ENCODE measurements around the gene GAB2. TPM values are rescaled to one million over a fixed set of nuclear protein-coding genes. Genes with fewer than 3 reads are reported as not detected.
"Not testable (repeated sequence)": the region's sequence is repeated elsewhere in the genome, so short reads cannot be mapped to it uniquely, and the experiment has no call there.

The GAB2 gene
- total RNA-seq, 2 experiments from 2014 or later = 1.4 to 1.8 TPM

DNA sequence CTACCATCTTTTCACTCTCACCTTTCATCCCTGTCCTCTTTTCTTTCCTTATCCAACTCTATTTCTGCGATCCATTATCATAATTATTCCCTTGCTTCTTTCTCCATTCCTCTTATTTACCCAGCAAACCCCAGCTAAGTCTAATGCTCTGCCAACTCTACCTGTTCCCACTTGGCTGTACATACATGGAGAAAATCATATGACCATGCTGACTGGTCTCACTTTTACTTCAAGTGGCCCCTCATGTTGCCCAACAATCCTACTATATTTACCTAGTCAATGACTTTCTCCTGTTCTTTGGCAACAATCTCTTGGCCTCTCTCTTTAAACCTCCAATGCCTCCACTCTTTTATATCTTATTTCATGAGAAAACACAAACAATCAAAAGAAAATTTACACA, 134.8 kb downstream of the GAB2 start:
- ChIA-PET CTCF (no interaction called here), POLR2A (no interaction called here)
- ATAC-seq = no peak
- intact Hi-C loops (cut with micrococcal nuclease) = loop anchor here (10.0 kb wide), 1 partner anchor 58 kb away; no protein-coding TSS in a partner anchor
- H3K36me3 Mint-ChIP-seq (ENCODE audit: low read depth) = no peaks in the 10 kb centered on the region
- no peak overlapping the region for H3K27ac Mint-ChIP-seq
- H3K27me3 Mint-ChIP-seq = no peaks in the 10 kb centered on the region
- no peaks in the 10 kb centered on the region for H3K9me3 Mint-ChIP-seq
- H3K4me1 Mint-ChIP-seq (ENCODE audit: low read depth) = no peaks in the 10 kb centered on the region
- TF ChIP-seq, protein P1, sequence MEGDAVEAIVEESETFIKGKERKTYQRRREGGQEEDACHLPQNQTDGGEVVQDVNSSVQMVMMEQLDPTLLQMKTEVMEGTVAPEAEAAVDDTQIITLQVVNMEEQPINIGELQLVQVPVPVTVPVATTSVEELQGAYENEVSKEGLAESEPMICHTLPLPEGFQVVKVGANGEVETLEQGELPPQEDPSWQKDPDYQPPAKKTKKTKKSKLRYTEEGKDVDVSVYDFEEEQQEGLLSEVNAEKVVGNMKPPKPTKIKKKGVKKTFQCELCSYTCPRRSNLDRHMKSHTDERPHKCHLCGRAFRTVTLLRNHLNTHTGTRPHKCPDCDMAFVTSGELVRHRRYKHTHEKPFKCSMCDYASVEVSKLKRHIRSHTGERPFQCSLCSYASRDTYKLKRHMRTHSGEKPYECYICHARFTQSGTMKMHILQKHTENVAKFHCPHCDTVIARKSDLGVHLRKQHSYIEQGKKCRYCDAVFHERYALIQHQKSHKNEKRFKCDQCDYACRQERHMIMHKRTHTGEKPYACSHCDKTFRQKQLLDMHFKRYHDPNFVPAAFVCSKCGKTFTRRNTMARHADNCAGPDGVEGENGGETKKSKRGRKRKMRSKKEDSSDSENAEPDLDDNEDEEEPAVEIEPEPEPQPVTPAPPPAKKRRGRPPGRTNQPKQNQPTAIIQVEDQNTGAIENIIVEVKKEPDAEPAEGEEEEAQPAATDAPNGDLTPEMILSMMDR (IDR thresholded peaks at IDR 0.05) = no peak
- DNase-seq = no peak
- no peak overlapping the region for H3K4me3 Mint-ChIP-seq

- ChIA-PET CTCF (no interaction called here), POLR2A (interaction anchor here (1.1 kb wide), 1 partner anchor 39 kb away, joined by 3 read pairs; no protein-coding TSS in a partner anchor)
- TF ChIP-seq, protein P1 (IDR thresholded peaks at IDR 0.05) = no peak
- Mint-ChIP-seq H3K27ac (no peak overlapping the region), H3K4me1 (ENCODE audit: low read depth) (no peaks in the 10 kb centered on the region), H3K9me3 (no peaks in the 10 kb centered on the region), H3K36me3 (ENCODE audit: low read depth) (no peaks in the 10 kb centered on the region), H3K4me3 (no peak overlapping the region), H3K27me3 (no peaks in the 10 kb centered on the region)
- DNase-seq (no peak), ATAC-seq (no peak)
- intact Hi-C loops (cut with micrococcal nuclease) = loop anchor here (10.0 kb wide), 1 partner anchor 57 kb away; no protein-coding TSS in a partner anchor
These were observed 136.1 kb downstream of the GAB2 start for GRCh38 chr11:78281511-78281910.

GRCh38 chr11:78277314-78277994, 140.2 kb downstream of the GAB2 start:
- Mint-ChIP-seq H3K27me3 (no peaks in the 10 kb centered on the region), H3K4me3 (no peak overlapping the region), H3K9me3 (peaks cover 6% of the 10 kb centered on the region), H3K4me1 (ENCODE audit: low read depth) (no peaks in the 10 kb centered on the region), H3K27ac (no peak overlapping the region), H3K36me3 (ENCODE audit: low read depth) (no peaks in the 10 kb centered on the region)
- DNase-seq (no peak), ATAC-seq (no peak)
- ChIA-PET CTCF (no interaction called here), POLR2A (no interaction called here)
- intact Hi-C loops (cut with micrococcal nuclease) = no loop called here
- TF ChIP-seq, protein P1 (IDR thresholded peaks at IDR 0.05) = no peak

GRCh38 chr11:78276311-78276710, 141.3 kb downstream of the GAB2 start:
- no peaks in the 10 kb centered on the region for H3K27me3 Mint-ChIP-seq
- intact Hi-C loops (cut with micrococcal nuclease) = no loop called here
- DNase-seq (no peak), ATAC-seq (no peak)
- ChIA-PET POLR2A (no interaction called here), CTCF (no interaction called here)
- no peak overlapping the region for H3K4me3 Mint-ChIP-seq
- H3K4me1 Mint-ChIP-seq (ENCODE audit: low read depth) = no peaks in the 10 kb centered on the region
- TF ChIP-seq, protein P1 (IDR thresholded peaks at IDR 0.05) = no peak
- peaks cover 13% of the 10 kb centered on the region for H3K9me3 Mint-ChIP-seq
- no peak overlapping the region for H3K27ac Mint-ChIP-seq
- no peaks in the 10 kb centered on the region for H3K36me3 Mint-ChIP-seq (ENCODE audit: low read depth)

DNA sequence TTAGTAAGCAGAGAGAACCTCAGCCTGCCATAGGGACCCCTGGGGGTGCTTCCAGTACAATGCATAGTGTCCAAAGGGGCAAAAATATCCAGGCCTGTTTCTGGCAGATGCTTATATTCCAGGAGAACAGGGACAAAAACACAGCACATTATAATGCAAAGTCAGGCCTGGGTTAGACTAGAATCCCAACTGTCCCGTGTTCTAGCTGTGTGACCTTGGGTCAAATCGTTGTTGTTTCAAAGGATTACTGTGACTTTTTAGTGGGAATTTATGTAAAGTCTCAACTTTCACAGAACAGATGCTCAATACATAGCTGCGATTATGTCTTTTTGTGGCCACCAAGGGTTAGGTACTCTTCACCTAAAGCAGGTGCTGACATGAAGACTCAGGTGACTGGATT, 142.9 kb downstream of the GAB2 start:
- DNase-seq (no peak), ATAC-seq (no peak)
- Mint-ChIP-seq H3K4me3 (no peak overlapping the region), H3K27me3 (no peaks in the 10 kb centered on the region), H3K4me1 (ENCODE audit: low read depth) (no peaks in the 10 kb centered on the region), H3K36me3 (ENCODE audit: low read depth) (no peaks in the 10 kb centered on the region), H3K9me3 (peaks cover 13% of the 10 kb centered on the region), H3K27ac (no peak overlapping the region)
- TF ChIP-seq, protein P1 (IDR thresholded peaks at IDR 0.05) = no peak
- intact Hi-C loops (cut with micrococcal nuclease) = no loop called here
- ChIA-PET CTCF (no interaction called here), POLR2A (no interaction called here)

DNA sequence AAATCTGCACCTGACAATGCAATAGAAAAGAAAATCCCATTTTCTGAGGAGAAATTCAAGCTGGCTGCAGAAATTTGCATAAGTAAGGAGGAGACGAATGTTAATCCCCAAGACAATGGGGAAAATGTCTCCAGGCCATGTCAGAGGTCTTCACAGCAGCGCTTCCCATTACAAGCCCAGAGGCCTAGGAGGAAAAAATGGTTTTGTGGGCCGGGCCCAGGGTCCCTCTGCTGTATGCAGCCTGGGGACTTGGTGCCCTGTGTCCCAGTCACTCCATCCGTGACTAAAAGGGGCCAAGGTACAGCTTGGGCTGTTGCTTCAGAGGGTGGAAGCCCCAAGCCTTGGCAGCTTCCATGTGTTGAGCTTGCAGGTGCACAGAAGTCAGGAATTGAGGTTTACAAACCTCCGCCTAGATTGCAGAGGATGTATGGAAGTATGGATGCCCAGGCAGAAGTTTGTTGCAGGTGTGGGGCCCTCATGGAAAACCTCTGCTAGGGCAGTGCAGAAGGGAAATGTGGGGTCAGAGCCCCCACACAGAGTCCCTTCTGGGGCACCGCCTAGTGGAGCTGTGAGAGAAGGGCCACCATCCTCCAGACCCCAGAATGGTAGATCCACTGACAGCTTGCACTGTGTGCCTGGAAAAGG, 144.9 kb downstream of the GAB2 start:
- POLR2A ChIA-PET; CTCF ChIA-PET; H3K27ac Mint-ChIP-seq; intact Hi-C loops (cut with micrococcal nuclease); H3K27me3 Mint-ChIP-seq; ATAC-seq; H3K36me3 Mint-ChIP-seq (ENCODE audit: low read depth); H3K4me1 Mint-ChIP-seq (ENCODE audit: low read depth); DNase-seq; H3K4me3 Mint-ChIP-seq: not testable (repeated sequence)
- H3K9me3 Mint-ChIP-seq = peaks cover 13% of the 10 kb centered on the region

- POLR2A ChIA-PET = not testable (repeated sequence)
These were observed 145.8 kb downstream of the GAB2 start for GRCh38 chr11:78271801-78272200.

More at GRCh38 chr11:78271801-78272200, 145.8 kb downstream of the GAB2 start:
- H3K27me3 Mint-ChIP-seq; H3K4me3 Mint-ChIP-seq; CTCF ChIA-PET; H3K27ac Mint-ChIP-seq; ATAC-seq; DNase-seq; intact Hi-C loops (cut with micrococcal nuclease); H3K36me3 Mint-ChIP-seq (ENCODE audit: low read depth); H3K4me1 Mint-ChIP-seq (ENCODE audit: low read depth): not testable (repeated sequence)
- H3K9me3 Mint-ChIP-seq = peaks cover 13% of the 10 kb centered on the region

All from activated CD8-positive, alpha-beta T cell treated with anti-CD3 and anti-CD28 coated beads for 36 hours (primary cell).